CD4-positive, alpha-beta T cell (primary cell): ENCODE results near the gene B9D1. TPM values are rescaled to one million over a fixed set of nuclear protein-coding genes. Genes with fewer than 3 reads are reported as not detected.

Source experiments
- ATAC-seq: fragments of 200-7000 bp; cut with Tn5 transposase; one replicate; pipeline ENCODE4 v1.10.0; 2022; ENCODE audit warnings: mild to moderate bottlenecking; ENCODE audit not compliant: poor library complexity
- CTCF ChIA-PET: fragments of 350-600 bp; sonication (Branson Sonifier 250); formaldehyde crosslinking; loops from one replicate; lab custom pipeline; 2021; ENCODE audit warnings: antibody characterized with exemption, inconsistent platforms; lab: Charles Lee
- POLR2A ChIA-PET: fragments of 350-600 bp; sonication (Branson Sonifier 250); formaldehyde crosslinking; loops from one replicate; lab custom pipeline; 2021; ENCODE audit warnings: antibody characterized with exemption, inconsistent platforms; lab: Charles Lee
- DNase-seq, 14 experiments: peaks; one replicate each; pipeline ENCODE4 v3.0.0-alpha.2; 2013 to 2020; ENCODE audit warnings: mixed read lengths in 2 of 14
- H3K27ac ChIP-seq, 2 donors: one replicate each; pipeline versions ENCODE4 v1.5.1 to v1.7.0; 2013; ENCODE audit warnings: low read length in 2 of 2, low read depth in 1 of 2, mild to moderate bottlenecking in 1 of 2
- H3K27me3 ChIP-seq, 2 experiments: 1 replicate in 1 of 2; 2 replicates in 1 of 2; pipeline versions ENCODE4 v1.6.1 to v1.7.0; 2013; ENCODE audit warnings: low read length in 2 of 2, control low read depth in 1 of 2, mild to moderate bottlenecking in 1 of 2, moderate library complexity in 1 of 2; ENCODE audit not compliant: insufficient read depth in 2 of 2, control insufficient read depth in 1 of 2
- H3K36me3 ChIP-seq: one replicate; pipeline ENCODE4 v1.6.1; 2013; ENCODE audit warnings: low read length, control low read depth; ENCODE audit not compliant: insufficient read depth
- H3K4me1 ChIP-seq: one replicate; pipeline ENCODE4 v1.6.1; 2013; ENCODE audit warnings: low read length, control low read depth; ENCODE audit not compliant: insufficient read depth
- H3K4me3 ChIP-seq: one replicate; pipeline ENCODE4 v1.5.1; 2013; ENCODE audit warnings: mild to moderate bottlenecking, low read length, moderate library complexity
- H3K9me3 ChIP-seq, 2 experiments: 1 replicate in 1 of 2; 2 replicates in 1 of 2; pipeline versions ENCODE4 v1.6.1 to v1.7.0; 2013; ENCODE audit warnings: low read length in 2 of 2, mild to moderate bottlenecking in 2 of 2, control low read depth in 1 of 2, moderate library complexity in 1 of 2; ENCODE audit not compliant: control insufficient read depth in 1 of 2, insufficient read depth in 1 of 2
- H3K27ac Mint-ChIP-seq: one replicate; pipeline ENCODE4 v1.8.0; 2020; ENCODE audit warnings: mixed read lengths
- H3K27me3 Mint-ChIP-seq: one replicate; pipeline ENCODE4 v1.8.0; 2021; ENCODE audit warnings: mixed read lengths
- H3K36me3 Mint-ChIP-seq: one replicate; pipeline ENCODE4 v1.8.0; 2021; ENCODE audit warnings: low read depth, mixed read lengths
- H3K4me1 Mint-ChIP-seq: one replicate; pipeline ENCODE4 v1.8.0; 2021; ENCODE audit warnings: low read depth, mixed read lengths
- H3K4me3 Mint-ChIP-seq: one replicate; pipeline ENCODE4 v1.8.0; 2020; ENCODE audit warnings: mild to moderate bottlenecking, mixed read lengths
- H3K9me3 Mint-ChIP-seq: one replicate; pipeline ENCODE4 v1.8.0; 2020; ENCODE audit warnings: mixed read lengths
- CTCF ChIP-seq: fragments of 200-600 bp; IDR thresholded peaks from one replicate; pipeline ENCODE4 v1.8.0; 2022; ENCODE audit warnings: antibody characterized with exemption, mild to moderate bottlenecking
- intact Hi-C, 2 experiments: fragments of 100-400 bp; cut with DNase I in 1 of 2; cut with micrococcal nuclease in 1 of 2; formaldehyde crosslinking; loops; one replicate each; pipeline versions ENCODE4 v1.15.1 to v1.9.0; 2023 to 2025; cut with DNase I, micrococcal nuclease
- total RNA-seq, 174 experiments: library from RNA in 2 of 174; stranded (reverse) in 2 of 174; gene quantifications; one replicate each; pipeline ENCODE4 v1.2.3 and lab custom pipeline; 2021 to 2026

B9D1 gene
- total RNA-seq, 2 experiments from 2014 or later, result 0.66 to 0.73 TPM

- ATAC-seq, result no peak
- intact Hi-C loops, result no loop called here
- no peaks in the 10 kb centered on the region for H3K4me1 Mint-ChIP-seq
- H3K27me3 Mint-ChIP-seq, result no peaks in the 10 kb centered on the region
- no peak for TF ChIP-seq CTCF
- no peaks in the 10 kb centered on the region for H3K4me1 ChIP-seq
- H3K9me3 Mint-ChIP-seq, result no peaks in the 10 kb centered on the region
- no peak overlapping the region for H3K27ac Mint-ChIP-seq
- no peaks in the 10 kb centered on the region for H3K9me3 ChIP-seq
- H3K4me3 ChIP-seq, result no peak overlapping the region
- H3K27ac ChIP-seq, result no peak overlapping the region
- CTCF ChIA-PET, result no interaction called here
- no peak overlapping the region for H3K4me3 Mint-ChIP-seq
- POLR2A ChIA-PET, result no interaction called here
- no peaks in the 10 kb centered on the region for H3K36me3 Mint-ChIP-seq
- H3K27me3 ChIP-seq, result no peaks in the 10 kb centered on the region
- no peak for DNase-seq
- H3K36me3 ChIP-seq, result no peaks in the 10 kb centered on the region
Observed at GRCh38 chr17:19401321-19402010, 38.9 kb upstream of the B9D1 start.

- Histone ChIP-seq H3K4me1 (no peaks in the 10 kb centered on the region), H3K27ac (no peak overlapping the region), H3K4me3 (no peak overlapping the region), H3K9me3 (no peaks in the 10 kb centered on the region), H3K27me3 (no peaks in the 10 kb centered on the region), H3K36me3 (no peaks in the 10 kb centered on the region)
- Mint-ChIP-seq H3K4me1 (no peaks in the 10 kb centered on the region), H3K36me3 (no peaks in the 10 kb centered on the region), H3K4me3 (no peak overlapping the region), H3K9me3 (no peaks in the 10 kb centered on the region), H3K27me3 (no peaks in the 10 kb centered on the region), H3K27ac (no peak overlapping the region)
- ChIA-PET POLR2A (no interaction called here), CTCF (no interaction called here)
- no peak for ATAC-seq
- intact Hi-C loops, result no loop called here
- no peak for TF ChIP-seq CTCF
- DNase-seq, result no peak
Observed at GRCh38 chr17:19399750-19400450, 37.4 kb upstream of the B9D1 start.

GRCh38 chr17:19398301-19399181, 36.0 kb upstream of the B9D1 start:
- H3K27me3 ChIP-seq, result no peaks in the 10 kb centered on the region
- Mint-ChIP-seq H3K27ac (no peak overlapping the region), H3K4me3 (no peak overlapping the region), H3K36me3 (no peaks in the 10 kb centered on the region), H3K4me1 (no peaks in the 10 kb centered on the region), H3K9me3 (no peaks in the 10 kb centered on the region), H3K27me3 (no peaks in the 10 kb centered on the region)
- no peak overlapping the region for H3K4me3 ChIP-seq
- no peak for TF ChIP-seq CTCF
- intact Hi-C loops, result no loop called here
- CTCF ChIA-PET, result no interaction called here
- no peak overlapping the region for H3K27ac ChIP-seq
- no peaks in the 10 kb centered on the region for H3K36me3 ChIP-seq
- no peaks in the 10 kb centered on the region for H3K9me3 ChIP-seq
- ATAC-seq, result no peak
- POLR2A ChIA-PET, result no interaction called here
- DNase-seq, result peak in 2 of 14 experiments; percentile 26 to 50
- no peaks in the 10 kb centered on the region for H3K4me1 ChIP-seq
